ENCODE data around the gene NCKAP1. TPM values are rescaled to one million over a fixed set of nuclear protein-coding genes. Genes with fewer than 3 reads are reported as not detected.
A peak's percentile ranks its signal among the peaks of the same experiment; 100 is the strongest.

NCKAP1 gene
- total and polyA plus RNA-seq, 2 experiments from 2014 or later = 54.5 to 216 TPM

- Histone ChIP-seq H3K9me2 (replicated peaks; ENCODE audit: insufficient read depth) (no peaks in the 10 kb centered on the region), H3K4me3 (no peak overlapping the region)
- DNase-seq (ENCODE audit: low spot score) = no peak
Observed at GRCh38 chr2:182946958-182947369, 91.3 kb downstream of the NCKAP1 start.

GRCh38 chr2:182943339-182943738 is 94.9 kb downstream of the NCKAP1 start:
- TF ChIP-seq, protein P1, sequence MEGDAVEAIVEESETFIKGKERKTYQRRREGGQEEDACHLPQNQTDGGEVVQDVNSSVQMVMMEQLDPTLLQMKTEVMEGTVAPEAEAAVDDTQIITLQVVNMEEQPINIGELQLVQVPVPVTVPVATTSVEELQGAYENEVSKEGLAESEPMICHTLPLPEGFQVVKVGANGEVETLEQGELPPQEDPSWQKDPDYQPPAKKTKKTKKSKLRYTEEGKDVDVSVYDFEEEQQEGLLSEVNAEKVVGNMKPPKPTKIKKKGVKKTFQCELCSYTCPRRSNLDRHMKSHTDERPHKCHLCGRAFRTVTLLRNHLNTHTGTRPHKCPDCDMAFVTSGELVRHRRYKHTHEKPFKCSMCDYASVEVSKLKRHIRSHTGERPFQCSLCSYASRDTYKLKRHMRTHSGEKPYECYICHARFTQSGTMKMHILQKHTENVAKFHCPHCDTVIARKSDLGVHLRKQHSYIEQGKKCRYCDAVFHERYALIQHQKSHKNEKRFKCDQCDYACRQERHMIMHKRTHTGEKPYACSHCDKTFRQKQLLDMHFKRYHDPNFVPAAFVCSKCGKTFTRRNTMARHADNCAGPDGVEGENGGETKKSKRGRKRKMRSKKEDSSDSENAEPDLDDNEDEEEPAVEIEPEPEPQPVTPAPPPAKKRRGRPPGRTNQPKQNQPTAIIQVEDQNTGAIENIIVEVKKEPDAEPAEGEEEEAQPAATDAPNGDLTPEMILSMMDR (IDR thresholded peaks at IDR 0.05; ENCODE audit: poor library complexity) = no peak
- no peak for TF ChIP-seq EZH2 (IDR thresholded peaks at IDR 0.05; ENCODE audit: borderline replicate concordance)
- no peak for TF ChIP-seq EZH2phosphoT487 (IDR thresholded peaks at IDR 0.05; ENCODE audit: low read depth, severe bottlenecking, unreplicated experiment)
- peaks cover 6% of the 10 kb centered on the region for H3K4me1 ChIP-seq (ENCODE audit: insufficient read depth)
- H3K36me3 ChIP-seq (replicated peaks; ENCODE audit: insufficient read depth, low read depth) = no peaks in the 10 kb centered on the region
- no peak overlapping the region for H3K27ac ChIP-seq
- H3K4me3 ChIP-seq = no peak overlapping the region
- H4K20me1 ChIP-seq (ENCODE audit: insufficient read depth, poor library complexity, severe bottlenecking) = no peaks in the 10 kb centered on the region
- H3K79me2 ChIP-seq = peaks cover 2% of the 10 kb centered on the region
- DNase-seq (ENCODE audit: low spot score) = no peak
- H3K9me2 ChIP-seq (replicated peaks; ENCODE audit: insufficient read depth) = no peaks in the 10 kb centered on the region
- H3K27me3 ChIP-seq = no peaks in the 10 kb centered on the region
- H3K9me3 ChIP-seq (ENCODE audit: low read depth) = no peaks in the 10 kb centered on the region
- no peak overlapping the region for H2AFZ ChIP-seq
- H3K4me2 ChIP-seq = no peak overlapping the region
- WGBS (ENCODE audit: low lambda C conversion rate, missing lambda C conversion rate) = 43% methylated on average over 2 of the region's 2 CpGs

More at GRCh38 chr2:182946958-182947369, 91.3 kb downstream of the NCKAP1 start:
- no peaks in the 10 kb centered on the region for H3K36me3 ChIP-seq (replicated peaks; ENCODE audit: insufficient read depth, low read depth)
- H2AFZ ChIP-seq = no peak overlapping the region
- WGBS (ENCODE audit: low lambda C conversion rate, missing lambda C conversion rate) = 88% methylated on average over 1 of the region's 1 CpG
- no peaks in the 10 kb centered on the region for H4K20me1 ChIP-seq (ENCODE audit: insufficient read depth, poor library complexity, severe bottlenecking)
- H3K4me1 ChIP-seq (ENCODE audit: insufficient read depth) = peaks cover 6% of the 10 kb centered on the region
- no peak overlapping the region for H3K27ac ChIP-seq
- H3K79me2 ChIP-seq = peaks cover 2% of the 10 kb centered on the region
- no peak overlapping the region for H3K4me2 ChIP-seq
- no peaks in the 10 kb centered on the region for H3K27me3 ChIP-seq
- TF ChIP-seq EZH2 (IDR thresholded peaks at IDR 0.05; ENCODE audit: borderline replicate concordance) (no peak), EZH2phosphoT487 (IDR thresholded peaks at IDR 0.05; ENCODE audit: low read depth, severe bottlenecking, unreplicated experiment) (no peak)
- TF ChIP-seq, protein P1 (IDR thresholded peaks at IDR 0.05; ENCODE audit: poor library complexity) = no peak
- H3K9me3 ChIP-seq (ENCODE audit: low read depth) = no peaks in the 10 kb centered on the region

DNA sequence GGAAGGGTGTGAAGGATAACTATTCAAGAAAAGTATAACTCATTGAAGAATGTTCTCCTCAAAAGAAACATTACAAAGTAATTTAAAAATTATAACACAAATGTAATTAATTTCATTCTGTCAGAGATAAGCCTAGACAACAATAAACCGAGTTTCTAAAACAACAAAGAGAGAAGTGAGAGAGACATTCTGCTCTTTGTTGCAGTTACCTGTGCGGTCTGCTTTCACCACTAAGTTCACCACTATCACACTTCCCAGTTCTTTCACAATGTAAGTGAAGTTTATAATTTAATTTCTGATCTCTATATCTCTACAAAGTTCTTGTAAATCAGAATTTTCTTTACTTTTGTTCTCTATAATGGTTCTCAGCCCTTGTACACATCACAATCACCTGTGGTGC is 95.5 kb downstream of the NCKAP1 start:
- DNase-seq (ENCODE audit: low spot score) = no peak
- Histone ChIP-seq H3K4me2 (no peak overlapping the region), H3K27me3 (no peaks in the 10 kb centered on the region), H3K27ac (no peak overlapping the region), H3K4me1 (ENCODE audit: insufficient read depth) (peaks cover 6% of the 10 kb centered on the region), H3K36me3 (replicated peaks; ENCODE audit: insufficient read depth, low read depth) (no peaks in the 10 kb centered on the region), H3K4me3 (no peak overlapping the region), H3K9me2 (replicated peaks; ENCODE audit: insufficient read depth) (no peaks in the 10 kb centered on the region), H4K20me1 (ENCODE audit: insufficient read depth, poor library complexity, severe bottlenecking) (no peaks in the 10 kb centered on the region), H3K9me3 (ENCODE audit: low read depth) (no peaks in the 10 kb centered on the region), H2AFZ (no peak overlapping the region), H3K79me2 (peaks cover 2% of the 10 kb centered on the region)
- WGBS (ENCODE audit: low lambda C conversion rate, missing lambda C conversion rate) = 88% methylated on average over 2 of the region's 2 CpGs
- TF ChIP-seq, protein P1 (IDR thresholded peaks at IDR 0.05; ENCODE audit: poor library complexity) = no peak
- no peak for TF ChIP-seq EZH2phosphoT487 (IDR thresholded peaks at IDR 0.05; ENCODE audit: low read depth, severe bottlenecking, unreplicated experiment)
- TF ChIP-seq EZH2 (IDR thresholded peaks at IDR 0.05; ENCODE audit: borderline replicate concordance) = no peak

- H3K27ac ChIP-seq = peak overlapping the region; percentile 2
Observed at GRCh38 chr2:182941919-182942318, 96.3 kb downstream of the NCKAP1 start.

More at GRCh38 chr2:182941919-182942318, 96.3 kb downstream of the NCKAP1 start:
- Histone ChIP-seq H3K4me1 (ENCODE audit: insufficient read depth) (peaks cover 6% of the 10 kb centered on the region), H3K27me3 (no peaks in the 10 kb centered on the region), H3K9me2 (replicated peaks; ENCODE audit: insufficient read depth) (no peaks in the 10 kb centered on the region), H4K20me1 (ENCODE audit: insufficient read depth, poor library complexity, severe bottlenecking) (no peaks in the 10 kb centered on the region), H3K9me3 (ENCODE audit: low read depth) (no peaks in the 10 kb centered on the region), H3K36me3 (replicated peaks; ENCODE audit: insufficient read depth, low read depth) (no peaks in the 10 kb centered on the region), H3K79me2 (peaks cover 2% of the 10 kb centered on the region), H3K4me2 (no peak overlapping the region), H2AFZ (no peak overlapping the region), H3K4me3 (no peak overlapping the region)
- no peak for TF ChIP-seq EZH2 (IDR thresholded peaks at IDR 0.05; ENCODE audit: borderline replicate concordance)
- DNase-seq (ENCODE audit: low spot score) = no peak
- WGBS (ENCODE audit: low lambda C conversion rate, missing lambda C conversion rate) = 48% methylated on average over 1 of the region's 1 CpG
